ENCODE results near the gene TMX4.

- TF ChIP-seq POLR2AphosphoS5 (IDR thresholded peaks at IDR 0.05; ENCODE audit: borderline replicate concordance, low read depth, low read length) (no peak), EZH2 (IDR thresholded peaks at IDR 0.05) (no peak), FOXP2 (optimal IDR thresholded peaks at IDR 0.05; ENCODE audit: control extremely low read depth, extremely low read length, insufficient read depth) (no peak)
Measured at GRCh38 chr20:8049310-8049709, 29.7 kb upstream of the TMX4 start.
